Astrocyte (in vitro differentiated cells and primary cell): Measurements from ENCODE around the gene CHFR.

ENCODE experiments used
- EZH2 ChIP-seq: IDR thresholded peaks from 2 replicates; pipeline ENCODE4 v1.6.1; 2012; ENCODE audit warnings: mild to moderate bottlenecking, low read length, inconsistent platforms; ENCODE audit not compliant: insufficient read depth
- TF ChIP-seq, protein P1 (sequence below): IDR thresholded peaks from 2 replicates; pipeline ENCODE4 v1.5.1; 2011; ENCODE audit warnings: low read depth, mild to moderate bottlenecking, inconsistent platforms, low read length, moderate library complexity; ENCODE audit not compliant: insufficient read depth

DNA sequence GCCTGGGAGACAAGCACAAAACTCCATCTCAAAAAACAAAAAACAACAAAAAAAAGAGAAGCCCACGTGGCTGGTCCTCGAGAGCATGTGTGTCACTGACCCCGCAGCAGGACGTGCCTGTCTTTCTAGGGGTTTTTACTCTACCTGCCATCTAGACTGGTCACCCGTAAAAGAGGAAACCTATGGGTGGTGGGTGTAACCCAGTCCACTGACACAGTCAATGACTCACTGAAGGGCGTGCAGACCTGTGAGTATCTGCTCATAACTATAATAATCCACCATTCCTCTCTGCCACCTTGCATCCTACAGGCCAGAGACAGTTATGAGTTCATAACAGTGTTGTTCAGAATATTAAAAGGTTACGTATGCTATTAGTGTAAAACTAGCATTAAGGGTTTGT, 63.4 kb downstream of the CHFR start:
- TF ChIP-seq, protein P1, sequence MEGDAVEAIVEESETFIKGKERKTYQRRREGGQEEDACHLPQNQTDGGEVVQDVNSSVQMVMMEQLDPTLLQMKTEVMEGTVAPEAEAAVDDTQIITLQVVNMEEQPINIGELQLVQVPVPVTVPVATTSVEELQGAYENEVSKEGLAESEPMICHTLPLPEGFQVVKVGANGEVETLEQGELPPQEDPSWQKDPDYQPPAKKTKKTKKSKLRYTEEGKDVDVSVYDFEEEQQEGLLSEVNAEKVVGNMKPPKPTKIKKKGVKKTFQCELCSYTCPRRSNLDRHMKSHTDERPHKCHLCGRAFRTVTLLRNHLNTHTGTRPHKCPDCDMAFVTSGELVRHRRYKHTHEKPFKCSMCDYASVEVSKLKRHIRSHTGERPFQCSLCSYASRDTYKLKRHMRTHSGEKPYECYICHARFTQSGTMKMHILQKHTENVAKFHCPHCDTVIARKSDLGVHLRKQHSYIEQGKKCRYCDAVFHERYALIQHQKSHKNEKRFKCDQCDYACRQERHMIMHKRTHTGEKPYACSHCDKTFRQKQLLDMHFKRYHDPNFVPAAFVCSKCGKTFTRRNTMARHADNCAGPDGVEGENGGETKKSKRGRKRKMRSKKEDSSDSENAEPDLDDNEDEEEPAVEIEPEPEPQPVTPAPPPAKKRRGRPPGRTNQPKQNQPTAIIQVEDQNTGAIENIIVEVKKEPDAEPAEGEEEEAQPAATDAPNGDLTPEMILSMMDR = no peak
- TF ChIP-seq EZH2 = no peak
